Effector CD4-positive, alpha-beta T cell (primary cell): Measurements from ENCODE around the gene TAAR1. TPM values are rescaled to one million over a fixed set of nuclear protein-coding genes. Genes with fewer than 3 reads are reported as not detected.
"Not testable (repeated sequence)": the region's sequence is repeated elsewhere in the genome, so short reads cannot be mapped to it uniquely, and the experiment has no call there.

ENCODE experiments used
- DNase-seq: peaks from one replicate; pipeline ENCODE4 v3.0.0-alpha.2; 2020
- total RNA-seq: gene quantifications from one replicate; lab custom pipeline; 2026; lab: John Stamatoyannopoulos, UW

The TAAR1 gene
- total RNA-seq, result not detected

GRCh38 chr6:132659082-132659481 is at the start of gene TAAR1:
TAAR1 (minus strand) TSS chr6:132659182; CDS start chr6:132646003, 13,179 bp downstream.
- no peak for DNase-seq

GRCh38 chr6:132708771-132709170 is 49.8 kb upstream of the TAAR1 start:
- no peak for DNase-seq

GRCh38 chr6:132708002-132708401 is 49.0 kb upstream of the TAAR1 start:
- DNase-seq, result no peak

- not testable (repeated sequence) for DNase-seq
Measured at GRCh38 chr6:132706756-132707155, 47.8 kb upstream of the TAAR1 start.

- no peak for DNase-seq
Measured at GRCh38 chr6:132703936-132704335, 45.0 kb upstream of the TAAR1 start.

- no peak for DNase-seq
Measured at GRCh38 chr6:132698608-132699007, 39.6 kb upstream of the TAAR1 start.

- no peak for DNase-seq
Measured at GRCh38 chr6:132695773-132696172, 36.8 kb upstream of the TAAR1 start.

- no peak for DNase-seq
Measured at GRCh38 chr6:132693478-132693877, 34.5 kb upstream of the TAAR1 start.

GRCh38 chr6:132690678-132691077 is 31.7 kb upstream of the TAAR1 start:
- no peak for DNase-seq

- no peak for DNase-seq
Measured at GRCh38 chr6:132687306-132687705, 28.3 kb upstream of the TAAR1 start.

- DNase-seq, result no peak
Measured at GRCh38 chr6:132686531-132686930, 27.5 kb upstream of the TAAR1 start.

GRCh38 chr6:132685009-132685408 is 26.0 kb upstream of the TAAR1 start:
- no peak for DNase-seq

GRCh38 chr6:132684272-132684671 is 25.3 kb upstream of the TAAR1 start:
- DNase-seq, result no peak

GRCh38 chr6:132683543-132683942 is 24.6 kb upstream of the TAAR1 start:
- no peak for DNase-seq

- DNase-seq, result not testable (repeated sequence)
Measured at GRCh38 chr6:132679094-132679493, 20.1 kb upstream of the TAAR1 start.

- DNase-seq, result no peak
Measured at GRCh38 chr6:132675749-132676148, 16.8 kb upstream of the TAAR1 start.

GRCh38 chr6:132675002-132675401 is 16.0 kb upstream of the TAAR1 start:
- DNase-seq, result no peak

GRCh38 chr6:132673376-132674094 is 14.6 kb upstream of the TAAR1 start:
- DNase-seq, result no peak

- DNase-seq, result no peak
Measured at GRCh38 chr6:132671295-132671694, 12.3 kb upstream of the TAAR1 start.

GRCh38 chr6:132669690-132670291 is 10.8 kb upstream of the TAAR1 start:
- no peak for DNase-seq

GRCh38 chr6:132666118-132666517 is 7.1 kb upstream of the TAAR1 start:
- no peak for DNase-seq

GRCh38 chr6:132664309-132665034 is 5.5 kb upstream of the TAAR1 start:
- DNase-seq, result no peak

- DNase-seq, result no peak
Measured at GRCh38 chr6:132663661-132664060, 4.7 kb upstream of the TAAR1 start.

GRCh38 chr6:132661906-132662305 is 2.9 kb upstream of the TAAR1 start:
- no peak for DNase-seq
